ENCODE data around the gene PPM1L.
"Not testable (repeated sequence)": the region's sequence is repeated elsewhere in the genome, so short reads cannot be mapped to it uniquely, and the experiment has no call there.

The PPM1L gene

DNA sequence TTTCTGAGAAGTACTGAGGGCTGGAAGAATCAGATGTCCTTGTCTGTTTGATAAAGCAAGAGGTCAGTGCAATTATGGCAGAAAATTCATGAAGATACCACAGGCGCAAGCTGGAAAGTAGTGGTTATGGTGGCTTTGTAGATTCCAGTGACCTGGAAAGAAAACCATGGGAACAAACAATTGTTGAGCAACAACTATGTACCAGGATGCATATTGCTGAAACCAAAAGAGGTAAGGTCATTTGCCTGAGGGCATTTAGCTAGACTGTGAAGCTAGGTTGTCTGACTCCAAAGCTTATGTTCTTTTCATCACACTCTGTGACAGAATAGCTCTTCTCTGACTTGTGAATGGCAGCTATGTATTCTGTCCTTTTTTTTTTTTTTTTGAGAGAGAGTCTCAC, 275.1 kb downstream of the PPM1L start:
- Histone ChIP-seq H3F3A (ENCODE audit: control insufficient read depth, insufficient read depth) (no peaks in the 10 kb centered on the region), H4K20me1 (ENCODE audit: control insufficient read depth, insufficient read depth, low read depth, low read length) (no peaks in the 10 kb centered on the region), H3K4me1 (ENCODE audit: control insufficient read depth, low read length) (peaks cover 13% of the 10 kb centered on the region), H3K4me2 (ENCODE audit: low read length) (no peak overlapping the region), H3K4me3 (ENCODE audit: low read length) (no peak overlapping the region), H3K27me3 (ENCODE audit: control insufficient read depth, low read length) (no peaks in the 10 kb centered on the region), H3K9me2 (replicated peaks; ENCODE audit: control insufficient read depth, low read length) (no peaks in the 10 kb centered on the region), H3K27ac (ENCODE audit: low read depth, low read length) (no peak overlapping the region), H3K79me2 (ENCODE audit: control insufficient read depth, low read length) (no peaks in the 10 kb centered on the region), H3K36me3 (ENCODE audit: control insufficient read depth, low read length) (no peaks in the 10 kb centered on the region), H3K9me3 (ENCODE audit: control insufficient read depth, insufficient read depth, low read length) (no peaks in the 10 kb centered on the region)
- TF ChIP-seq, protein P1, sequence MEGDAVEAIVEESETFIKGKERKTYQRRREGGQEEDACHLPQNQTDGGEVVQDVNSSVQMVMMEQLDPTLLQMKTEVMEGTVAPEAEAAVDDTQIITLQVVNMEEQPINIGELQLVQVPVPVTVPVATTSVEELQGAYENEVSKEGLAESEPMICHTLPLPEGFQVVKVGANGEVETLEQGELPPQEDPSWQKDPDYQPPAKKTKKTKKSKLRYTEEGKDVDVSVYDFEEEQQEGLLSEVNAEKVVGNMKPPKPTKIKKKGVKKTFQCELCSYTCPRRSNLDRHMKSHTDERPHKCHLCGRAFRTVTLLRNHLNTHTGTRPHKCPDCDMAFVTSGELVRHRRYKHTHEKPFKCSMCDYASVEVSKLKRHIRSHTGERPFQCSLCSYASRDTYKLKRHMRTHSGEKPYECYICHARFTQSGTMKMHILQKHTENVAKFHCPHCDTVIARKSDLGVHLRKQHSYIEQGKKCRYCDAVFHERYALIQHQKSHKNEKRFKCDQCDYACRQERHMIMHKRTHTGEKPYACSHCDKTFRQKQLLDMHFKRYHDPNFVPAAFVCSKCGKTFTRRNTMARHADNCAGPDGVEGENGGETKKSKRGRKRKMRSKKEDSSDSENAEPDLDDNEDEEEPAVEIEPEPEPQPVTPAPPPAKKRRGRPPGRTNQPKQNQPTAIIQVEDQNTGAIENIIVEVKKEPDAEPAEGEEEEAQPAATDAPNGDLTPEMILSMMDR (IDR thresholded peaks at IDR 0.05; ENCODE audit: low read depth, low read length, poor library complexity, severe bottlenecking): no peak
- TF ChIP-seq EZH2phosphoT487 (IDR thresholded peaks at IDR 0.05; ENCODE audit: borderline replicate concordance, low read length): no peak

DNA sequence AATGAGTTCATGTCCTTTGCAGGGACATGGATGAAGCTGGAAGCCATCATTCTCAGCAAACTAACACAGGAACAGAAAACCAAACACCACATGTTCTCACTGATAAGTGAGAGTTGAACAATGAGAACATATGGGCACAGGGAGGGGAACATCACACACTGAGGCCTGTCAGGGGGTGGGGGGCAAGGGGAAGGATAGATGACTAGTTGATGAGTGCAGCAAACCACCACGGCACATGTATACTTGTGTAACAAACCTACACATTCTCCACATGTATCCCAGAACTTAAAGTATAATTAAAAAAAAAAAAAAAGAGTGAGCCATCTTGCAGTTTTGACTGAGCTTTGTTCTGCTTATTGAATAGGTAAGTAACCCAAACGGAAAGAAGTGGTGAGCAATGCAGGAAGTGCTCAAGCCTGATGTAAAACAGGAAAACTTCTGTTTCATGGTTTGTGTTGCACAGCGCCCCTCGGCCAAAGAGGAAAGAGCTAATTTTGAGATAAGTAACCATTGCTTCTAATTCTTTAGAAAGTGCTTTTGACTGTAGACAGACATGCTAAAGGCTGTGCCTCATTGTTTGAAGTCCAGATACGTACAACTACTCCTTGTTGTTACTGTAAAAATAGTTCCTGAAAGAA, 279.0 kb downstream of the PPM1L start:
- TF ChIP-seq, protein P1 (IDR thresholded peaks at IDR 0.05; ENCODE audit: low read depth, low read length, poor library complexity, severe bottlenecking): peak; percentile 15
- H3K36me3 ChIP-seq (ENCODE audit: control insufficient read depth, low read length); H3K9me3 ChIP-seq (ENCODE audit: control insufficient read depth, insufficient read depth, low read length); H3K9me2 ChIP-seq (replicated peaks; ENCODE audit: control insufficient read depth, low read length); H4K20me1 ChIP-seq (ENCODE audit: control insufficient read depth, insufficient read depth, low read depth, low read length); H3K27me3 ChIP-seq (ENCODE audit: control insufficient read depth, low read length); H3F3A ChIP-seq (ENCODE audit: control insufficient read depth, insufficient read depth); H3K79me2 ChIP-seq (ENCODE audit: control insufficient read depth, low read length); H3K27ac ChIP-seq (ENCODE audit: low read depth, low read length): not testable (repeated sequence)
- Histone ChIP-seq H3K4me2 (ENCODE audit: low read length) (peak overlapping the region; percentile 12), H3K4me1 (ENCODE audit: control insufficient read depth, low read length) (peaks cover 13% of the 10 kb centered on the region), H3K4me3 (ENCODE audit: low read length) (peak overlapping the region; percentile 15; the same call in 1 of the 2 replicates)

DNA sequence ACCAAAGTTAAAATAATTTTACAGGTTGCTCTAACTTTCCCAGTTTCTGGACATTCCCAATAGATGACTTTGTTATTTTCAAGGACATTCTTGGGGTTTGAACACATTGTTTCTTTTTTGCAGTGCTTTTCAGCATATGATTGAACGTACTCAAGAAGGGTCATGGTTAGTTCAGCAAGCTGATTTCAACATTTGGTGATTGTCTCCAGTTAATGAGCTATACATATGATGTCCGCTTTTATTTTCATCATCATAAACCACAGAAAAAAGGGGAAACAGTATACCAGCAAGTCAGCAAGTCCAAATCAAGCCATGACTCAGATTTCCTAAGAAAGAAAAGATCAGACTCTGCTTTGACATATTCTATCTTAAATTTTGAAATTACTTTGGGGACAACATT, 279.7 kb downstream of the PPM1L start:
- H3K4me3 ChIP-seq (ENCODE audit: low read length): no peak overlapping the region
- no peaks in the 10 kb centered on the region for H3K79me2 ChIP-seq (ENCODE audit: control insufficient read depth, low read length)
- H3K4me1 ChIP-seq (ENCODE audit: control insufficient read depth, low read length): peaks cover 13% of the 10 kb centered on the region
- no peaks in the 10 kb centered on the region for H3K9me3 ChIP-seq (ENCODE audit: control insufficient read depth, insufficient read depth, low read length)
- no peak overlapping the region for H3K27ac ChIP-seq (ENCODE audit: low read depth, low read length)
- H4K20me1 ChIP-seq (ENCODE audit: control insufficient read depth, insufficient read depth, low read depth, low read length): no peaks in the 10 kb centered on the region
- H3K4me2 ChIP-seq (ENCODE audit: low read length): peak overlapping the region; percentile 12
- H3K9me2 ChIP-seq (replicated peaks; ENCODE audit: control insufficient read depth, low read length): no peaks in the 10 kb centered on the region
- H3K27me3 ChIP-seq (ENCODE audit: control insufficient read depth, low read length): no peaks in the 10 kb centered on the region
- H3K36me3 ChIP-seq (ENCODE audit: control insufficient read depth, low read length): no peaks in the 10 kb centered on the region
- TF ChIP-seq, protein P1 (IDR thresholded peaks at IDR 0.05; ENCODE audit: low read depth, low read length, poor library complexity, severe bottlenecking): no peak
- no peak for TF ChIP-seq EZH2phosphoT487 (IDR thresholded peaks at IDR 0.05; ENCODE audit: borderline replicate concordance, low read length)
- no peaks in the 10 kb centered on the region for H3F3A ChIP-seq (ENCODE audit: control insufficient read depth, insufficient read depth)
